Neural crest cell (in vitro differentiated cells): ENCODE measurements around the gene HOXA4. TPM values are rescaled to one million over a fixed set of nuclear protein-coding genes. Genes with fewer than 3 reads are reported as not detected.

Experiments used
- DNase-seq: peaks from one replicate; pipeline ENCODE4 v3.0.0; 2021; ENCODE audit warnings: low read depth, mixed read lengths, low spot score
- H3K27ac Mint-ChIP-seq: one replicate; pipeline ENCODE4 v1.8.0; 2021; ENCODE audit warnings: mild to moderate bottlenecking, mixed read lengths; ENCODE audit not compliant: unreplicated experiment
- H3K27me3 Mint-ChIP-seq: 2 replicates; pipeline ENCODE4 v1.8.0; 2021; ENCODE audit warnings: low read depth, mild to moderate bottlenecking, mixed read lengths
- H3K36me3 Mint-ChIP-seq: 2 replicates; pipeline ENCODE4 v1.8.0; 2021; ENCODE audit warnings: low read depth, mild to moderate bottlenecking, mixed read lengths
- H3K4me1 Mint-ChIP-seq: 2 replicates; pipeline ENCODE4 v1.8.0; 2021; ENCODE audit warnings: mixed read lengths
- H3K4me3 Mint-ChIP-seq: one replicate; pipeline ENCODE4 v1.8.0; 2021; ENCODE audit warnings: mild to moderate bottlenecking, mixed read lengths
- H3K9me3 Mint-ChIP-seq: 2 replicates; pipeline ENCODE4 v1.8.0; 2021; ENCODE audit warnings: mixed read lengths
- total RNA-seq: library from RNA; stranded (reverse); gene quantifications from 2 replicates; pipeline ENCODE4 v1.2.1, GENCODE V29; 2021
- TF ChIP-seq, protein P1 (sequence below): fragments of 200-600 bp; sonication (generic); conservative IDR thresholded peaks from 2 replicates; pipeline ENCODE4 v1.5.0; 2021; ENCODE audit warnings: antibody characterized with exemption, mild to moderate bottlenecking

The HOXA4 gene
- total RNA-seq, 1 donor from 2014 or later = 0.68 TPM

DNA sequence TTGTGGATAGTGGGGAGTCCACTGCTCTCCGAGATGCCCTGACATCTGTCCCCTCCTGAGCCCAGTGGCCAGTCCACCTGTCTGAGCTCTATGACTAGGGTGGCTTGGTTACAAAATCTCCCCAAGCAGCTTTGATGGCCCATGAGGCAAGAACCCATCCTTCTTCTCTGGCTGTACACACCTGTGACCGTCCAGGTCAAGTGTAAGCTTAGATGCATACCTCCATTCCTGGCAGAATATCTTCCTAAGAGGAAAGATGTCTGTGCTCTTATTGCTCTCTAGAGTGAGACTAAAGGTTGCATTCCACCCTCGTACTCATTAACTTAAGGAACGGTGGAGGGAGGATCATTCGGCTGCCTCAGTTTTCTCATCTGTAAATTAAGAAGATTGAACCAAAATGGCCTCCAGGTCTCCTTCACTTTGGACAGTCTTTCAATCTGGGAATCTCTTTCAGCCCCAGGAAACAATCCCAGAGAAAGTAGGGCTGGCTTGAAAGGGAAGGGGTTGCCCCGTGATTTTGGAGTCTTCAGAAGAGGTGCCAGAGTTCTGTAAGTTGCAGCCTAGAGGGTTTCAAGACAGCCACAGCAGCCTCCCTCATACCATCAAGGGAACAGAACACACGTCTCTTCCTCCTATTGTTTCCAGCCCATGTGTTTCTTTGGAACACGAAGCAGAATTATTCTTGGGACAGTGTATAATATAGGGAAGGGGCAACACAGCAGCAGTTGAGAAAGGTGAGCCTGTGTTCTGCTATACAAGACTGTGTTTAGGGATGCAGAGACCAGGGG lies 5.5 kb downstream of the HOXA4 start:
- H3K4me3 Mint-ChIP-seq = peak overlapping the region; percentile 83
- H3K4me1 Mint-ChIP-seq = peaks cover 22% of the 10 kb centered on the region
- TF ChIP-seq, protein P1, sequence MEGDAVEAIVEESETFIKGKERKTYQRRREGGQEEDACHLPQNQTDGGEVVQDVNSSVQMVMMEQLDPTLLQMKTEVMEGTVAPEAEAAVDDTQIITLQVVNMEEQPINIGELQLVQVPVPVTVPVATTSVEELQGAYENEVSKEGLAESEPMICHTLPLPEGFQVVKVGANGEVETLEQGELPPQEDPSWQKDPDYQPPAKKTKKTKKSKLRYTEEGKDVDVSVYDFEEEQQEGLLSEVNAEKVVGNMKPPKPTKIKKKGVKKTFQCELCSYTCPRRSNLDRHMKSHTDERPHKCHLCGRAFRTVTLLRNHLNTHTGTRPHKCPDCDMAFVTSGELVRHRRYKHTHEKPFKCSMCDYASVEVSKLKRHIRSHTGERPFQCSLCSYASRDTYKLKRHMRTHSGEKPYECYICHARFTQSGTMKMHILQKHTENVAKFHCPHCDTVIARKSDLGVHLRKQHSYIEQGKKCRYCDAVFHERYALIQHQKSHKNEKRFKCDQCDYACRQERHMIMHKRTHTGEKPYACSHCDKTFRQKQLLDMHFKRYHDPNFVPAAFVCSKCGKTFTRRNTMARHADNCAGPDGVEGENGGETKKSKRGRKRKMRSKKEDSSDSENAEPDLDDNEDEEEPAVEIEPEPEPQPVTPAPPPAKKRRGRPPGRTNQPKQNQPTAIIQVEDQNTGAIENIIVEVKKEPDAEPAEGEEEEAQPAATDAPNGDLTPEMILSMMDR = no peak
- peaks cover 99% of the 10 kb centered on the region for H3K27me3 Mint-ChIP-seq
- H3K36me3 Mint-ChIP-seq = no peaks in the 10 kb centered on the region
- no peaks in the 10 kb centered on the region for H3K9me3 Mint-ChIP-seq
- no peak overlapping the region for H3K27ac Mint-ChIP-seq
- DNase-seq = no peak

- Mint-ChIP-seq H3K36me3 (no peaks in the 10 kb centered on the region), H3K9me3 (no peaks in the 10 kb centered on the region), H3K27me3 (peaks cover 100% of the 10 kb centered on the region), H3K4me1 (peaks cover 22% of the 10 kb centered on the region), H3K27ac (peak overlapping the region; percentile 53), H3K4me3 (peak overlapping the region; percentile 83)
- TF ChIP-seq, protein P1 = no peak
- DNase-seq = no peak
These were observed 6.3 kb downstream of the HOXA4 start for GRCh38 chr7:27124096-27124901.

GRCh38 chr7:27123477-27124053 lies 7.0 kb downstream of the HOXA4 start:
- Mint-ChIP-seq H3K4me1 (peaks cover 22% of the 10 kb centered on the region), H3K27ac (peak overlapping the region; percentile 53), H3K27me3 (peaks cover 100% of the 10 kb centered on the region), H3K9me3 (no peaks in the 10 kb centered on the region), H3K36me3 (no peaks in the 10 kb centered on the region), H3K4me3 (peak overlapping the region; percentile 83)
- TF ChIP-seq, protein P1 = no peak
- no peak for DNase-seq

DNA sequence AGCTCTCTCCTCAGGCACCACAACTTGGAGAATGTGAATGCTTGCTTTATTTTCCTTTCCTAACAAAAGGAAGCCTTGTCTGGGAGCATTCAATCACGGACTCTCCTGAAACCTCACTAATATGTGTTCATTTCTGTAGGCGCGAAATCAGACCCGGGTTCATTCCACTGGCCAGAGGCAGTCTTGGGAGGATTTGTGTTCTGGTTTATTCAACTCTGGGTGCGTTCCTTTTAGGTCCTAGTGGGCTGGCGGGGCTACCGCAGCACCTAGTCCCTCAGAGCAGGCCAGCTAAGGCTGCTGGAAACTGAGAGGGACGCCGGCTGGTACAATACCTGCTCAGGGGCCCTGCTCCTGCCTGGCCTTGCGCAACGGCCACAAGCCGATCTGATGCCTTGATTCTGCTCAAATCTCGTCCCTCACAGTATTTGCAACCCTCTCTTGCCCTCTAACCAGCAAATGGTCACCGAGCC lies 7.5 kb downstream of the HOXA4 start:
- Mint-ChIP-seq H3K27ac (peak overlapping the region; percentile 10), H3K36me3 (no peaks in the 10 kb centered on the region), H3K4me3 (peak overlapping the region; percentile 83), H3K9me3 (no peaks in the 10 kb centered on the region), H3K4me1 (peaks cover 22% of the 10 kb centered on the region), H3K27me3 (peaks cover 100% of the 10 kb centered on the region)
- DNase-seq = no peak
- TF ChIP-seq, protein P1 = peak; percentile 13

DNA sequence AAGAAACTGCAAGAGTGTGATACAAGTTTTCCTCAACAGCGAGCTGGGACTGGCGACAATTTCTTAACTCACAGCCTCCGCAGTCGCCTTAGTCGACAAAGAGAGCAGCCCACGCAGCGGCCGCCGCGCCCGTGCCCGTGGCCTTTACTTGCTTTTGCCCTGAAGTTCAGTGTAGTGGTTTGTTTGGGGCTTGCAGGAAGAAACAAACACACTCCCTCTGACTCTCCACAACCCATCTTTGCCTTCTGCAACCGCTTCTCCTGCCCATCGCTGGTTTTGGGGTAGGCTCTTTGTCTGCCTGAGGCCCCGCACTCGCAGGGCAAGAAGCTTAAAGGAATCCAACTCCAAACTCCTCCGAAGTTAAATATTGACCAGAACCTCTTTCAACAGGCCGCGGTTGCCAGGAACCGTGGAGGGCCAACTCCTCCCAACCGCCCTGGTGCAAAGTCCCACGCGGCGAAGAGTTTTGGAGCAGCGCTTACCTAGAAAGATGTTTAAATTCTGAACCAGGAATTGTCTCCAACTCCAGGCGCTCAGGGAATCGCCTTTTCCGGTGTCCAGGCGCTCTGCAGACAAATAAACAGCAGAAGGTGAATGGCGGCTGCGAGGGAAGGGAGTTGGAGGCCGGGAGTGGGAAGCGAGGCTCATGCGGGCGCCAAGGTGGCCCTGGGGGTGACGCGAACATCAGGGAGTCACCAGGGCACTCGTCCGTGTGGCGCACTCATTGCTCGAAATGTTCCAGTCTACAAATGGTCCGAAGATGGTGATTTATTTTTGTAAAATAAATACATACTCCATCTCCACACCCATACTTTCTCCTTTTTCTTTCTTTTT lies 8.3 kb downstream of the HOXA4 start:
- DNase-seq = peak; percentile 9
- TF ChIP-seq, protein P1 = no peak
- no peaks in the 10 kb centered on the region for H3K9me3 Mint-ChIP-seq
- peaks cover 22% of the 10 kb centered on the region for H3K4me1 Mint-ChIP-seq
- H3K27ac Mint-ChIP-seq = peak overlapping the region; percentile 43
- no peaks in the 10 kb centered on the region for H3K36me3 Mint-ChIP-seq
- H3K4me3 Mint-ChIP-seq = peak overlapping the region; percentile 83
- H3K27me3 Mint-ChIP-seq = peaks cover 100% of the 10 kb centered on the region
